Measurements from ENCODE around the gene CAMKK1.
"Not testable (repeated sequence)": the region's sequence is repeated elsewhere in the genome, so short reads cannot be mapped to it uniquely, and the experiment has no call there.

The CAMKK1 gene

GRCh38 chr17:3873862-3874261 lies 19.0 kb downstream of the CAMKK1 start:
- no peak for DNase-seq

DNA sequence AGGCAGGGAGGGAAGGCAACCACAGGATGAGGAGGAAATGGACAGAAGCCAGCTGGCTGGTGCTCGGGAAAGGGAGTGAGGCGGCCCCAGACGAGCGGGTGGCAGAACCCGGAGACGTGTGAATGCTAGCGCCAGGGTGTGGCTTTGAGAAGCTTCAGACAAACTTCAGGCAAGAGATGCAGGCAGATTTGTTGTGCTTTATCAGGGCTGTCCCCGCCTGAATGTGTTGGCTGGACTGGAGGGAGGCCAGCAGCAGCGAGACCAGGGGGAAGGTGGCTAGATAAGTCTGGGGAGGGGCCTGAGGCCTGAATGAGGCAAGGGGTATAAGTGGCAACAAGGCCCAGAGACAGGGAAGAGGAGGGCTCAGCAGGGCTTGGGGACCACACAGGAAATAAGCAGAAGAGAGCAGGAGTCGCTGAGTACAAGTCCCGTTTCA lies 22.0 kb downstream of the CAMKK1 start:
- DNase-seq = no peak

GRCh38 chr17:3867606-3868005 lies 25.2 kb downstream of the CAMKK1 start:
- no peak for DNase-seq

DNA sequence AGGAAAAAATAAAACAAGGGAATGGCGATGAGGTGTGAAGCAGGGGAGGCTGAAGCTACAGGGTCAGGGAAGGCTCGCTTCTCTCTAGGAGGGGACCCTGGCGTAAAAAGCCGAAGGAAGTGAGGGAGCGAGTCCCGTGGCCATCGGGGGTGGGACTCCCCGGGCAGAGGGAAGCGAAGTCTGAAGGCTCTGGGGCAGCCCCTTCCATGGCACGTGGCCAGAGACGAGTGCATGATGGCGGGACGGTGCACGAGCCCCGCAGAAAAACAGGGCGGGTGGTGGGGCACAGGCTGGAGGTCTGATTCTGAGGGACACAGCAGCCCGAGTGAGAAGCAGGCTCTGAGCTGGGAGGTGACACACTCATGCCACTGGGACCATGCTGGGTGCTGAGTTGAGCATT lies 25.7 kb downstream of the CAMKK1 start:
- DNase-seq = no peak

- DNase-seq = no peak
These were observed 26.6 kb downstream of the CAMKK1 start for GRCh38 chr17:3866276-3866675.

- no peak for DNase-seq
These were observed 27.7 kb downstream of the CAMKK1 start for GRCh38 chr17:3865176-3865575.

DNA sequence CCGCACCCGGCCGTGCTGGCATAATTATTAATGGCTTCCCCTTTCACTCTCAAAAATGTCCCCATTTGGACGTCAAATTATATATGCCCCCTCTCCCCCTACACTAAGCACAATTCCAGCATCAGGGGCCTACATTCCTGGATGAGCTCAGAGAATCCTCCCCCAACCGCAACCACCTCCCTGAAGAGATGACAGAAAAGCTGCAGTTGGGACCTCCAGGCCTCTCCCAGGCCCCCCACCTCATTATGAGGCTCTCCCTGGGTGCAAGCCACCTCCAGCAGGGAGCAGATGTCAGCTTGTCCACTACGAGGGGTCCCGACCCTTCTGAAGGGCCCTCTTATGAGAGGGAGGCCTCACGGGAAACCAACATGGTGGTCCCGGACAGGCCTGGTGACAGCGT lies 28.3 kb downstream of the CAMKK1 start:
- no peak for DNase-seq

DNA sequence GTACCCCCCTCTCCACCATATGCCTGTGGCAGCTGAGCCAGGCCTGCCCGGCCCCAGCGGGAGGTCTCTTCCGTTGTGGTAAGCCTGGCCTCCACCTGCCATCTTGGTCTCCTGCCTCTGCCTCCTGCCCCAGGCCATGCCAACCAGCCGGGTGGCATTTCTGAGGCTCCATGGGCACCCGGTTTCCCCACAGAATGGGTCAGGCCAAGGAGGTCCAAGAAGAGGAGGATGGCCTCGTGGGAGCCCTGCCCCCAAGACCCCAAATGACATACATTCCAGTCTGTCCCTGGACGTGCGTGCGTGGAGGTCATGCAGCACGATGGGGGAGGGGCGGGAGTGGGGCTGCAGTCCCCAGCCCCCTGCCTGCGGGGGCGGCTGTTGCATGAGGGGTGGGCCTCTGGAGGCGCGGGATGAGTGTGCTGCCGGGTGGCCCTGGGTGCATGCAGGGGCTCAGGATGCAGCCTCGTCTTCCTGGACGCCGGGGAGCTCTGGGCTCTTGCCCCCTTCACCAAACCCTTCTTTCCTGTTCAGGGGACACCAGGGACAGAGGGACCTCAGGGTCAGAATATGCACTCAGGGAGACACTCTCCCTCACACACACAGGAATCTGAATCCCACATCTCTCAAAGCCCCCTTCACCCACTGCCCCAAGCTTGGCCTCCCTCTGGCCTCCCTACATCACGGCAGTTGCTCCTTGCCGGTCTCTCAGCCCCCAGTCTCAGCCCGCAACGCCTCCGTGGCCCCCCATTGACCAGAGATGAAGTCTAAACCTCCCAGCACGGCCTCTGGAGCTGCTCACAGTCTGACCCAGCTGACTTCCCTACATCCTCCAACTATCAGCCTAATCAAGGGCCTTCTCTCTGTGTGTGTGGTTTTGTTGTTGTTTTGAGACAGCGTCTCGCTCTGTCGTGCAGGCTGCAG lies 30.8 kb downstream of the CAMKK1 start:
- DNase-seq = no peak

GRCh38 chr17:3860939-3861700 lies 31.7 kb downstream of the CAMKK1 start:
- DNase-seq = no peak

DNA sequence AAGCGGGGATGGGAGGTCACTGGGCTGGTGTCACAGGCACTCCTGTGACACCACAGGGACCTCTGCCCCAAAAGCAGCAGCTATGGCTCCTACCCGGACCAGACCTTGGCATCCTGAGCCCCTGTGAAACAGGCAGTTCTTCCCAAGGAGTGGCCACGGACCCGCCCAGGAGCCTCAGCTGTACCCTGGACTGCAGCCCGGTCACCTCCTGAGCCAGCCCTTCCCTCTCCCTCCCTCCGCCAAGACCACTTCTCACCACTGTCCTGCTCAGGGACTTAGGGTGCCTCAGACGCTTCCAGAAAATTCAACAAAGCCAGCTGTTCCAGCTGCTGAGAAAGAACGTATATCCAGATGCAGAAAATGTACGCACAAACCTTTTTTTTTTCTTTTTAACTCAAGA lies 32.9 kb downstream of the CAMKK1 start:
- DNase-seq = no peak

GRCh38 chr17:3857261-3858105 lies 35.4 kb downstream of the CAMKK1 start:
- no peak for DNase-seq

DNA sequence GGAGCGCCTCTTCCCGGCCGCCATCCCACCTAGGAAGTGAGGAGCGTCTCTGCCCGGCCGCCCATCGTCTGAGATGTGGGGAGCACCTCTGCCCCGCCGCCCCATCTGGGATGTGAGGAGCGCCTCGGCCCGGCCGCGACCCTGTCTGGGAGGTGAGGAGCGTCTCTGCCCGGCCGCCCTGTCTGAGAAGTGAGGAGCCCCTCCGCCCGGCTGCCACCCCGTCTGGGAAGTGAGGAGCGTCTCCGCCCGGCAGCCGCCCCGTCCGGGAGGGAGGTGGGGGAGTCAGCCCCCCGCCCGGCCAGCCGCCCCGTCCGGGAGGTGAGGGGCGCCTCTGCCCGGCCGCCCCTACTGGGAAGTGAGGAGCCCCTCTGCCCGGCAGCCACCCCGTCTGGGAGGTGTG lies 38.6 kb downstream of the CAMKK1 start:
- DNase-seq = not testable (repeated sequence)

DNA sequence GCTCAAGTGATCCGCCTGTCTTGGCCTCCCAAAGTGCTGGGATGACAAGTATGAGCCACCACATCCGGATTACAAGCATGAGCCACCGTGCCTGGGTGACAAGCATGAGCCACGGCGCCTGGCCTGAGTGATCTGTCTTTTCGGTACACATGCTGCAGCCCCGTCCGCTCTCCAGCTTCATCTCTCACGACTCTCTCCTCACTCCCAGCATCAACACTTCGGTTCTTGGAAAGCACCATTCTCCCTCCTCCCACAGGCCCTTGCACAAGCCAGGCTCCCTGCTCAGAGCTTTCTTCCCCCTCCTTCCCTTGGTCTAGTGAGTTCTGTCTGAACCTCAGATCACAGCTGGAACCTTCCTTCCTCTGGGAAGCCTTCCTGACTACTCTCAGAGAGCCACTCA lies 40.3 kb downstream of the CAMKK1 start:
- no peak for DNase-seq

DNA sequence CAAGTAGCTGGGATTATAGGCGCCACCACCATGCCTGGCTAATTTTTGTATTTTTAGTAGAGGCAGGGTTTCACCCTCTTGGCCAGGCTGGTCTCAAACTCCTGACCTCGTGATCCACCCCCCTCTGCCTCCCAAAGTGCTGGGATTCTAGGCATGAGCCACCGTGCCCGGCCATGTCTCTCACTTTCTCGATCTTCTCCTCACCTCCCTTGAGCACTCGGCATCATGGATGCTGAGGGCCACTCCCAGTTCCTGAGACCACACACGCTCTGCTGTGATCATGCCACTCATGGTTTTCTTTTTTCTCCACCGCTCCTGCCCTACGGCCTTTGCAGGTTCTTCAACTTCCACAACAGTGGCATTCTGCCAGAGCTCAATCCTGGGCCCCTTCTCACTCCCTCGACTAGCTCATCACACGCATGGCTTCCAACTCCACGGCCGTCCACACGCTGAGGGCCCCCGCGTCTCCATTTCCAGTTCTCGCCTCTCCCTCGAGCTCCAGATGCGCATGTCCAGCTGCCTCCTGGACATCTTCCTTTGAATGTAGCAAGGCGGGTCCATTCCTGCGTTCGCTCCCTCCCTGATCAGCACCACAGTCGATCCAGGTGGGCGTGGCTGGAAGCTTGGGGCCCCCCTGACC lies 41.3 kb downstream of the CAMKK1 start:
- DNase-seq = no peak

DNA sequence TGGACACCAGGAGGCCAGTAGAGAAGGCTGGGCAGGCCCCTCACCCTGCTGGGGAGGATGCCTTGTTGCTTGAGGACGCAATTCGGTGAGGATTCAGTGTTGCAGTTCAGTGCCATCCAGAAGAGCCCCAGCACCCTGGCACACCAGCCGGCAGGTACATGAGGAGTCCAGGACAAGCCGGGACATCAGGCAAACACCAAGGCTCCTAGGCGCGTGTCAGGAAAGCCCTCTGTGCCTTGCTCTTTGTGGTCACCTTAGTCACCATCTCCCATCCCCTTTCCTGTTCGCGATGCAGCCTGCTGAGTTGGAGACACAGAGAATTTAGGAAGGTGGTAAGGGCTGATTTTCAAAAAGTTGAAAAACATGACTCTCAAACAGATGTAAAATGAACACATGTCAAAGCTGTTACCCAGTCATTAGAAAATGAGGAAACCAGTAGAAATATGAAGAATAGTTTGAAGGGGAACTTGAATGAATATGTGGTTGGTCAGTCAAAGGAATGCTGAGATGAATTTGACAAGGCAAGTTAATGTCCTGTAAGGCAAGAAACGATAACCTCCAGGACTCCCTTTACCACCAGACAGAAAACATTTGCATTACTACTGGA lies 44.5 kb downstream of the CAMKK1 start:
- no peak for DNase-seq

DNA sequence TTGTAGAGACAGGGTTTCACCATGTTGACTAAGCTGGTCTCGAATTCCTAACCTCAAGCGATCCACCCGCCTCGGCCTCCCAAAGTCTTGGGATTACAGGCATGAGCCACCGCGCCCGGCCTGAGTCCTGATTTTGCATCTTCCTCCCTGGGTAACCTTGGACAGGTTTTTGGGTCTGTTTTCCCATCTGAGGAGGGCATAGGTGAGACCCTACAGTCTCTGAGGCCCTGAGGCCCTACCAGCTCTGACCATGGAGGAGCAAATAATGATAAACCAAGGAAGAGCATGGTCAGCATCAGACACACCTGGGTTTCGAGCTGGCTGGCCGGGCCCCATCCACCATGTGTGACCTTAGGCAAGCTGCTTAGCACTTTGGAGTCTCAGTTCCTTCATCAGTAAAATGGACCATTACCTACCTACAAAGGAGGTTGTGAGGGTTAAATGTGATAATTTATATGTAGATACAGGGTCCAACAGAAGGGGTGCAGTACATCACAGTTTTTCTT lies 45.6 kb downstream of the CAMKK1 start:
- DNase-seq = no peak

DNA sequence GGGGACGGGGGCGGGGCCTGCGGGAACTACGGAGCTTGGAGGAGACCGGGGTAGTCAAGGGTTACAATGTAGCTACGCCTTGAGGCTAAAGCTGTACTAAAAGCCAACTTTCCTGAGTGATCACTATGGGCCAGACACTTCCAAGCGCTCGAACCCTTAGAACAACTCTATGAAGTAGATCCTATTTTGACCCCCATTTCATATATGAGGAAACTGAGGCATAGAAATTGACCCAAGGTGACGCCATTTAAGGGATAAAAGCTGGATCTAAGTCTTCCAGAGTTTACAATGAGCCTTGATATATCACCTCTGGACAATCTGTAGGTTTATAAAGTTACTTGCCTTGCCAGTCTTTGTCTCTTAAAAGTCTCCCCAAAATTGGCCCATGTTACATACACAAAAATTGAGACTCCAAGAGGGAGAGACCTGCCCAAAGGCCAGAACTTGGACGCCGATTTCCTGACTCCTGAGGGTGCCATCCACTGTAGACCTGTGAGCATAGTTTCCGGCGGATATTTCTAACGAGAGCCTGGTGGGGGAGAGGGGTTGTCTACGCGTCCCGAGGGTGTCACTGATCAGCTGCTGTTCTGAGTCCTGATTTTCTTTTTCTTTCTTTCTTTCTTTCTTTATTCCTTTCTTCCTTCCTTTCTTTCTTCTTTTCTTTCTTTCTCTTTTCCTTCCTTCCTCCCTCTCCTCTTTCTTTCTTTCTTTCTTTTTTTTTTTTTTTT lies 46.3 kb downstream of the CAMKK1 start:
- no peak for DNase-seq

GRCh38 chr17:3845621-3846436 lies 47.0 kb downstream of the CAMKK1 start, which contains the start of gene NCBP3:
Gene NCBP3 (minus strand): TSS chr17:3846246. CDS start chr17:3846223, 23 bp downstream.
- peak; percentile 83 for DNase-seq

DNA sequence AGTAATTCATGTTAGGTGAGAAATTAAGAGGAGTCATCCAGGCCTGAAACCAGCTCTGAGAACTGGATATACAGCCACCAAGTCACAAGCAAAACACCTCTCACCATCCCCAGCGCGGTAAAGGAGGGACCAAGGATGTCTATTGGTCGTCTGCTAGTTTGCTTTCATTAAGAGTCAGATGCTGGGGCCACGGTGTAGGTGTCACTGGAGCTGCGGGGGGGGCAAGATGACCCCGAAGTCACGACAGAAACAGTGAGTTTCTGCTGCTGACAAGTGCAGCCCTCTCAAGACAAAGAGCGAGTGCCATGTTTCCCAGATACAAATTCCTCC lies 47.6 kb downstream of the CAMKK1 start:
- peak; percentile 40 for DNase-seq

DNA sequence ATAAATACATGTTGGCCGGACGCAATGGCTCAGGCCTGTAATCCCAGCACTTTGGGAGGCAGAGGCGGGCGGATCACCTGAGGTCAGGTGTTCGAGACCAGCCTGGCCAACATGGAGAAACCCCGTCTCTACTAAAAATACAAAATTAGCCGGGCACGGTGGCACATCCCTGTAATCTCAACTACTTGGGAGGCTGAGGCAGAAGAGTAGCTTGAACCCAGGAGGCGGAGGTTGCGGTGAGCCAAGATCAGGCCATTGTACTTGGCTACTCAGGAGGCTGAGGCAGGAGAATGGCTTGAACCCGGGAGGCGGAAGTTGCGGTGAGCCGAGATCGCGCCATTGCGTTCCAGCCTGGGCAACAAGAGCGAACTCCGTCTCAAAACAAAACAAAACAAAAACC lies 48.3 kb downstream of the CAMKK1 start:
- DNase-seq = not testable (repeated sequence)

All from CD4-positive, alpha-beta T cell treated with Interleukin-4 for 4 hours (primary cell).